Activated B cell treated with CpG ODN at 0.5 μM for 24 hours (primary cell): ENCODE measurements around the gene NKAIN1. TPM values are rescaled to one million over a fixed set of nuclear protein-coding genes. Genes with fewer than 3 reads are reported as not detected.
"Not testable (repeated sequence)": the region's sequence is repeated elsewhere in the genome, so short reads cannot be mapped to it uniquely, and the experiment has no call there.

Experiments
- ATAC-seq: fragments of 200-7000 bp; cut with Tn5 transposase; one replicate; pipeline ENCODE4 v1.10.0; 2021; ENCODE audit warnings: low read depth, mild to moderate bottlenecking, moderate library complexity
- CTCF ChIA-PET: fragments of 350-600 bp; sonication (Branson Sonifier 250); formaldehyde crosslinking; loops from one replicate; lab custom pipeline; 2021; ENCODE audit warnings: antibody characterized with exemption; lab: Charles Lee
- POLR2A ChIA-PET: fragments of 350-600 bp; sonication (Branson Sonifier 250); formaldehyde crosslinking; loops from one replicate; lab custom pipeline; 2021; ENCODE audit warnings: antibody characterized with exemption; lab: Charles Lee
- DNase-seq: peaks from one replicate; pipeline ENCODE4 v3.0.0; 2022
- H3K27ac Mint-ChIP-seq: one replicate; pipeline ENCODE4 v1.8.0; 2020; ENCODE audit warnings: mixed read lengths
- H3K27me3 Mint-ChIP-seq: one replicate; pipeline ENCODE4 v1.8.0; 2021; ENCODE audit warnings: mixed read lengths
- H3K36me3 Mint-ChIP-seq: one replicate; pipeline ENCODE4 v1.8.0; 2021; ENCODE audit warnings: low read depth, mixed read lengths
- H3K4me1 Mint-ChIP-seq: one replicate; pipeline ENCODE4 v1.8.0; 2021; ENCODE audit warnings: mixed read lengths
- H3K4me3 Mint-ChIP-seq: one replicate; pipeline ENCODE4 v1.8.0; 2020; ENCODE audit warnings: mild to moderate bottlenecking, mixed read lengths
- H3K9me3 Mint-ChIP-seq: one replicate; pipeline ENCODE4 v1.8.0; 2020; ENCODE audit warnings: mixed read lengths
- CTCF ChIP-seq: fragments of 200-600 bp; IDR thresholded peaks from one replicate; pipeline ENCODE4 v1.8.0; 2022; ENCODE audit warnings: antibody characterized with exemption, mild to moderate bottlenecking
- intact Hi-C: fragments of 100-400 bp; cut with micrococcal nuclease; formaldehyde crosslinking; loops from one replicate; pipeline ENCODE4 v1.15.1; 2024
- total RNA-seq: library from RNA; stranded (reverse); gene quantifications from 2 replicates; pipeline ENCODE4 v1.2.3, GENCODE V29; 2022

The NKAIN1 gene
- total RNA-seq, 1 donor from 2014 or later = not detected

- H3K9me3 Mint-ChIP-seq = no peaks in the 10 kb centered on the region
- ChIA-PET CTCF (no interaction called here), POLR2A (no interaction called here)
- ATAC-seq = no peak
- intact Hi-C loops = no loop called here
- no peak for DNase-seq
- no peak overlapping the region for H3K4me3 Mint-ChIP-seq
- H3K4me1 Mint-ChIP-seq = no peaks in the 10 kb centered on the region
- no peak overlapping the region for H3K27ac Mint-ChIP-seq
- TF ChIP-seq CTCF = no peak
- no peaks in the 10 kb centered on the region for H3K36me3 Mint-ChIP-seq
- H3K27me3 Mint-ChIP-seq = peaks cover 5% of the 10 kb centered on the region
Observed at GRCh38 chr1:31199236-31199790, 40.4 kb downstream of the NKAIN1 start.

GRCh38 chr1:31198600-31198999 lies 41.1 kb downstream of the NKAIN1 start:
- H3K4me3 Mint-ChIP-seq = no peak overlapping the region
- ATAC-seq = no peak
- no peak for DNase-seq
- intact Hi-C loops = no loop called here
- H3K4me1 Mint-ChIP-seq = no peaks in the 10 kb centered on the region
- CTCF ChIA-PET = no interaction called here
- H3K36me3 Mint-ChIP-seq = no peaks in the 10 kb centered on the region
- POLR2A ChIA-PET = no interaction called here
- H3K27ac Mint-ChIP-seq = no peak overlapping the region
- H3K9me3 Mint-ChIP-seq = no peaks in the 10 kb centered on the region
- H3K27me3 Mint-ChIP-seq = peaks cover 5% of the 10 kb centered on the region
- no peak for TF ChIP-seq CTCF

GRCh38 chr1:31198150-31198549 lies 41.5 kb downstream of the NKAIN1 start:
- intact Hi-C loops = no loop called here
- no peak overlapping the region for H3K4me3 Mint-ChIP-seq
- H3K4me1 Mint-ChIP-seq = no peaks in the 10 kb centered on the region
- H3K9me3 Mint-ChIP-seq = no peaks in the 10 kb centered on the region
- no peak overlapping the region for H3K27ac Mint-ChIP-seq
- H3K27me3 Mint-ChIP-seq = peaks cover 5% of the 10 kb centered on the region
- ChIA-PET POLR2A (no interaction called here), CTCF (no interaction called here)
- no peaks in the 10 kb centered on the region for H3K36me3 Mint-ChIP-seq
- no peak for DNase-seq
- no peak for TF ChIP-seq CTCF
- no peak for ATAC-seq

GRCh38 chr1:31196685-31197084 lies 43.0 kb downstream of the NKAIN1 start:
- POLR2A ChIA-PET = no interaction called here

DNA sequence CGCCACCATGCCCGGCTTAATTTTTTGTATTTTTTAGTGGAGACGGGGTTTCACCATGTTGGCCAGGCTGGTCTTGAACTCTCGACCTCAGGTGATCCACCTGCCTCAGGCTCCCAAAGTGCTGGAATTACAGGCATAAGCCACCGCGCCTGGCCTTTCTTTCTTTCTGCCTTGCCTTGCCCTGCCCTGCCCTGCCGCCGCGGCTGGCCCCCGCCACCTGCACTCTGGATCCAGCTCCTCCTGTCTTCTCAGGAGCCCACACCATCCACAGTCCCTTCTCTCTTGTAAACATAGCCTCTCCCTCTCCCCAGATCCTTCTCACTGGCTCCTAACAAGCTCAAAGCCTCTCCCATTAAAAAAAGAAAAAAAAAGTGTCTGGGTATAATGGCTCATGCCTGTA lies 44.4 kb downstream of the NKAIN1 start:
- DNase-seq, H3K36me3 Mint-ChIP-seq, H3K9me3 Mint-ChIP-seq, POLR2A ChIA-PET, ATAC-seq, H3K4me3 Mint-ChIP-seq, H3K27me3 Mint-ChIP-seq, CTCF ChIA-PET, intact Hi-C loops, H3K4me1 Mint-ChIP-seq, H3K27ac Mint-ChIP-seq: not testable (repeated sequence)

More at GRCh38 chr1:31196685-31197084, 43.0 kb downstream of the NKAIN1 start:
- Mint-ChIP-seq H3K27ac (no peak overlapping the region), H3K9me3 (no peaks in the 10 kb centered on the region), H3K27me3 (peaks cover 5% of the 10 kb centered on the region), H3K4me3 (no peak overlapping the region), H3K36me3 (no peaks in the 10 kb centered on the region), H3K4me1 (no peaks in the 10 kb centered on the region)
- DNase-seq = no peak
- intact Hi-C loops = no loop called here
- CTCF ChIA-PET = no interaction called here
- no peak for TF ChIP-seq CTCF
- no peak for ATAC-seq

DNA sequence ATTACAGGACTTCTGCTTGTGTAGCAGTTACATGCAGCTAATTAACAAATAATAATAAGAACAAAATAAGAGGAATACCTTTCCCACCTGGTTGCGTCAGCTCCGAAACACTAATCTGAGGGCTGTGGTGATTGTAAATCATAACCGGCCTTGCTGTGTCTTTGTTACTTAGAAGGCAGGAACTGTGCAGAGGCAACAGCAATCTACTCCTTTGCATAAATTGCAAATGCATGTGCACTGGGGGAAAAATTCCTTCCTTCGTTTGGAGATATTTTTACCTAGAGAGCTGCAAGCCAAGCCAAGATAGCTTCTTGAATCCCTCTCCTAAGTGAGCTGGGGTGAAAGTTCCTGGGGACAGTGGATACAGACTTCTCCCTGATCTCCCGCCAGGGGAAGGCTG lies 46.0 kb downstream of the NKAIN1 start:
- ATAC-seq = no peak
- DNase-seq = no peak
- intact Hi-C loops = no loop called here
- H3K9me3 Mint-ChIP-seq = no peaks in the 10 kb centered on the region
- H3K27me3 Mint-ChIP-seq = peaks cover 3% of the 10 kb centered on the region
- no peak overlapping the region for H3K4me3 Mint-ChIP-seq
- no peak overlapping the region for H3K27ac Mint-ChIP-seq
- ChIA-PET POLR2A (no interaction called here), CTCF (no interaction called here)
- no peaks in the 10 kb centered on the region for H3K4me1 Mint-ChIP-seq
- no peaks in the 10 kb centered on the region for H3K36me3 Mint-ChIP-seq
- no peak for TF ChIP-seq CTCF
